G401.6 (cell line): ENCODE measurements around the gene BCORL1.

Experiments
- FAIRE-seq: peaks from 2 replicates; lab custom pipeline; 2012; peaks lifted over from hg19 to GRCh38; lab: Jason Lieb, UNC

The BCORL1 gene, protein sequence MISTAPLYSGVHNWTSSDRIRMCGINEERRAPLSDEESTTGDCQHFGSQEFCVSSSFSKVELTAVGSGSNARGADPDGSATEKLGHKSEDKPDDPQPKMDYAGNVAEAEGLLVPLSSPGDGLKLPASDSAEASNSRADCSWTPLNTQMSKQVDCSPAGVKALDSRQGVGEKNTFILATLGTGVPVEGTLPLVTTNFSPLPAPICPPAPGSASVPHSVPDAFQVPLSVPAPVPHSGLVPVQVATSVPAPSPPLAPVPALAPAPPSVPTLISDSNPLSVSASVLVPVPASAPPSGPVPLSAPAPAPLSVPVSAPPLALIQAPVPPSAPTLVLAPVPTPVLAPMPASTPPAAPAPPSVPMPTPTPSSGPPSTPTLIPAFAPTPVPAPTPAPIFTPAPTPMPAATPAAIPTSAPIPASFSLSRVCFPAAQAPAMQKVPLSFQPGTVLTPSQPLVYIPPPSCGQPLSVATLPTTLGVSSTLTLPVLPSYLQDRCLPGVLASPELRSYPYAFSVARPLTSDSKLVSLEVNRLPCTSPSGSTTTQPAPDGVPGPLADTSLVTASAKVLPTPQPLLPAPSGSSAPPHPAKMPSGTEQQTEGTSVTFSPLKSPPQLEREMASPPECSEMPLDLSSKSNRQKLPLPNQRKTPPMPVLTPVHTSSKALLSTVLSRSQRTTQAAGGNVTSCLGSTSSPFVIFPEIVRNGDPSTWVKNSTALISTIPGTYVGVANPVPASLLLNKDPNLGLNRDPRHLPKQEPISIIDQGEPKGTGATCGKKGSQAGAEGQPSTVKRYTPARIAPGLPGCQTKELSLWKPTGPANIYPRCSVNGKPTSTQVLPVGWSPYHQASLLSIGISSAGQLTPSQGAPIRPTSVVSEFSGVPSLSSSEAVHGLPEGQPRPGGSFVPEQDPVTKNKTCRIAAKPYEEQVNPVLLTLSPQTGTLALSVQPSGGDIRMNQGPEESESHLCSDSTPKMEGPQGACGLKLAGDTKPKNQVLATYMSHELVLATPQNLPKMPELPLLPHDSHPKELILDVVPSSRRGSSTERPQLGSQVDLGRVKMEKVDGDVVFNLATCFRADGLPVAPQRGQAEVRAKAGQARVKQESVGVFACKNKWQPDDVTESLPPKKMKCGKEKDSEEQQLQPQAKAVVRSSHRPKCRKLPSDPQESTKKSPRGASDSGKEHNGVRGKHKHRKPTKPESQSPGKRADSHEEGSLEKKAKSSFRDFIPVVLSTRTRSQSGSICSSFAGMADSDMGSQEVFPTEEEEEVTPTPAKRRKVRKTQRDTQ (N-terminal part only)

DNA sequence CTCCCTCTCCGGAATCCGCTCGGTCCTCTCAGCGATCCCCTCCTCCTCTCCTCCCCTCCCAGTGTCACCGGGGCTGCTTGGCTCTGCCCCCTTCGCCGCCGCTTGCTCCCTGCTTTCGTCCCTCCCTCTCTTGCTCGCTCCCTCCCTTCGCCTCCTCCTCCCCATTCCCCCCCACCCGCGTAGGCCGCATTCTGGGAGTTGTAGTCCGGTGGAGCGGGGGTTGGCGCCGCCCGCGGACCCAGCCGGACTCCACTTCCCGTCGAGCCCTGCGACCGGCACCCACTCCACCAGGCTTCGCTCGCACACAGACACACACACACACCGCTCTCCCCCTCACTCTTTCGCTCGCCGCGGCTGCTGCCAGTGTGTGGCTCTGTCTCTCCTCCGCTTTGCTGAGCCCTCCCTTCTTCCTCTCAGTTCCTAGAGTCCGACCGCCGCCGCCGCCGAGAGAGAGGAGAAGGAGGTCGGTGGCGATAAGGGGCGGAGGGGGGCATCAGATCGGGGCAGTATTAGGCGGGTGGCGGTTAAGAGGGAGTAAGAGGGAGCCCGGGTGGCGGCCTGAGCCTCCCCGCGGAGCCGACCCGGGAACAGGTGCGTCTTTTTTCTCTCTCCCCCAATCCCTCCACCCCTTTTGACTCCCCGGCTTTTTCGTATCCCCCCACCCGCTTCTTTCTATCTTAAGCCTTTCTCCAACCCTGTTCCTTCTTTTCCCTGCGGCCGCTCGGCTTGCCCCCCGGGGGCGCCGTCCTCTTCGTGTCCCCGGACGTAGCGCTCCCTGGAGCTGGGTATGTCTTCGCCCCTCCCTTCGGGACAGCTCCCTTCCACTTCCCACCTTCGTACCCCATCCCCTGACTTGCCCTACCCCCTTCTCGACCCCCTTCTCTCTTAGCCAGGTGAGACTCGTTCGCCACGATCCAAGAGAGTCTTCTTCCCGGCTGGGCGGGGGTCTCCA, at the start of gene BCORL1:
Gene BCORL1, plus strand, starts transcription at position 336 of the 952 bp plus-strand sequence. CDS start 22,597 bp downstream, outside the sequence.
- peak; percentile 96 for FAIRE-seq

DNA sequence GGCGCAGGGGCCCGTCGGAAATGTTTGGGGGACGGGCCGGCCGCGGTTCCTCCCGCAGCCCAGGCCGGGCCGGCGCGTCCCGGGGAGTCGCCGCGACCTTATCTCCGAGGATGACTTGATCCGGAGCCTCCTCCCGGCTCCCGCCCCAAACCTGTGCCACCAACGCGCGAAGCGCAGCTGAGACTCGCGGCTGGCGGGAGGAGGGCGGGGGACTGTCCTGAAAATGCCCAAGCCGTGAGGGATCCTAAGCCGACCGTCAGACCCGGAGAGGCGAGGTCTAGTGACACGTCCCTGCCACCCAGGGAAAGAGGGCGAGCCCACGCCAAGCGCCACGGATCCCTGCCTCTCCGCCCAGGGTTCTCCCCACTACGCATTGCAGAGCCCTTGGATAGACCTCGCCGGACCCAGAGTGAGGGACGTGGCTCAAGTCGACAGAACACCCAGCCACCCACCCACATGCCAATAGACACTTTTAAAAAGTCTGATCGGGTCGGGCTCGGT, 49.6 kb upstream of the BCORL1 start:
- FAIRE-seq, result no peak

DNA sequence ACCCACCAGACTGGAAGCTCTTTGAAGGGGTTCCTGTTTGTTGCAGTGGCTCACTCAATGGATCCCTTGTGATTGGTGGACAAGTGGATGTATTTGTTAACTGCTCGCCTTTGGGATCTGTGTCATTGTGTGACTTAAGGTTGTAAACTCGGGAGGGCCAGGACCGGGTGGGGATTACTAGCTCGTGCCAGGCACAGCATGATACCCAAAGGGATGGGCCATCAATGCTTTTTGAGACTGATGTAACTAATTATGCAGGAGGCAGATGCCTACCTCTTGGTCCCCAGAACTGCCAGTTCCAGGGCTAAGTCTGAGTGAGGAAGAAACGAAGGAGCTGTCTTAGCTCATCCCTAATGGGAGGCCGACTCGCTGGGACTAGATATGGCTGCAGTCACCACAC, 48.7 kb upstream of the BCORL1 start:
- FAIRE-seq, result no peak

GRCh38 chrX:129934461-129934860, 48.0 kb upstream of the BCORL1 start:
- FAIRE-seq, result no peak

DNA sequence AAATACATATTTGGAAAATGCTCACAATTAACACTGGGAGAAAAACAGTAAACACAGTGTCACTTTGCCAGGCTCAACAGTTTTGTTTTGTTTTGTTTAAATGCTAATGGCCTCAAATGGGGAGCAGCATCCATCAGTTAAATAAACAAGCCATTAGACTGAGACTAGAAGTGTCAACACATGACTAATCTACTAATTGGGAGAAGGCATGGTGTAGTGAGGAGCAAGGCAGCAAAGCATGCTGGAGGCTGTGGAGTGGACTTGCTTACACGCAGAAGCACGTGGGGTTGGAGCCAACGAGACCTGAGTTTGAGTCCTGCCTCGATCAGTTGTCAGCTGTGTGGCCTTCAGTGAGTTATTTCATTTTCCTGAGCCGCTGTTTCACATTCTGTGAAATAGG, 47.5 kb upstream of the BCORL1 start:
- no peak for FAIRE-seq

DNA sequence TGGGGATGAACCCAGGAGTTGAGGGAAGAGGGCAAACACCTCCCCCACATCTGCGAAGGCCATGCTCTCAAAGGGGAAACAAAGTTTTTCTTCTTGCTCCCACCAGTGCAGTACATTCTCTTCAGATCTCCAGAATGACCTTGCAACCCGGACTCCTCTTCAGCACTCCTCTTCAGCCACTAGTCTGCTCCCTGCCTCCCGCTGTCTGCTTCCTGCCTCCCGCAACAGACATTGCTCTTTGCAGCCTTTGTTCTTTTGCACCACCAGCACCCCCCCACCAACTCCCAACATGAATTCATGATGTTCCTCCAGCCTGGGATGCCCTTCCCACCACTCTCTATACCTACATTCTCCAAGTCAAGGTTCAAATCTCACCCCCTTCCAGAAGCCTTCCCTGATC, 44.4 kb upstream of the BCORL1 start:
- FAIRE-seq, result no peak

DNA sequence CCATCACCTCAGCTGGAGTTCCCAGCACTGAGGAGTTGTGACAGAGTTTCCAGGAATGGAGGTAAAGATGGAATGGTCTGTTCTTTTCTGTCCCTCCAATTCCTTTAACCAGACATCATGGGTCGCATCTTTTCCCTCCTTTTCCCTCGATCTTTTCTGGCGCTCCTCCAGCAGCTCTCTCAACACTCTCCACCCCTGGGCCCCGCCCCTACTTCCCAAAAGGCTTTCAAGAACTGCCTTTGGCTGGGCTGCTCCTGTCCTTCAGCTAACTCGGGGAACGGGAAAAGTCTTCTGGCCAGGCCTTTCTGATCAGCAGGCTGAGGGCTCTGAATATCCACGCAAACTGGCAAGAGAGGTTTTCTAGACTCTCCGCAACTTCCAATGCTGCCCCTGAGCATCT, 42.4 kb upstream of the BCORL1 start:
- no peak for FAIRE-seq

DNA sequence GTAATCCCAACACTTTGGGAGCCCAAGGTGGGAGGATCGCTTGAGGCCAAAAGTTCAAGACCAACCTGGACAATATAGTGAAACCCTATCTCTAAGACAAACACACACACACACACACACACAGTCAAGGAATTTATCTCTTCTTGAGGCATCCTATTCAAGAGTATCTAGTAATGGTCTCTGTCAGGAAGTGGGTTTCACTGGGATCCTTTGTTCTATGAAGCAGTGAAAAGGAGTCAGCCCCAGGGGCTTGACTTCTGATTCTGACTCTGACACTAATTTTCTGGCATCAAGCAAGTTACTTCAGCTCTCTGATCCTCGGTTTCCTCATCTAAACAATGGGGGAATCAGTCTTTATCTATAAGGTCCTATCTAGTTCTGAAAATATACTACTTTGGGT, 41.7 kb upstream of the BCORL1 start:
- FAIRE-seq, result no peak

DNA sequence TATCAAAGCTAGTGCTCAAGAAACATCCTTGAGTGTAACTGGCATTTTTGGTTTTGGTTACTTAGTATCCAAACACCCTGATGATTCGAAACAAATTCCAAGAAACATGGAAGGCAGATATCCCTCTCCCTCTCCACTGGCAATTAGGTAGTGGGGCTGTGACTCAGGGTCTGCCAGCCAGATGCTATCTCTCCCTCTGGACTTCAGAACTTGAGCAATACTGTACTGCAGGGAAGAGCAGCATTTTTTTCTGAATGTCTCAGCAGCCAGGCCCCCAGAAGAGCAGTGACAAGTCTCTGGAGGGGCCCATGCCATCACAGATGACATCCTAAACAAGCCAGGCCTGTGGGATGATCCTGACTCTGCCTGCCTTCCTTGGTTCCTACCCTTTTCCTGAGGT, 37.3 kb upstream of the BCORL1 start:
- no peak for FAIRE-seq

DNA sequence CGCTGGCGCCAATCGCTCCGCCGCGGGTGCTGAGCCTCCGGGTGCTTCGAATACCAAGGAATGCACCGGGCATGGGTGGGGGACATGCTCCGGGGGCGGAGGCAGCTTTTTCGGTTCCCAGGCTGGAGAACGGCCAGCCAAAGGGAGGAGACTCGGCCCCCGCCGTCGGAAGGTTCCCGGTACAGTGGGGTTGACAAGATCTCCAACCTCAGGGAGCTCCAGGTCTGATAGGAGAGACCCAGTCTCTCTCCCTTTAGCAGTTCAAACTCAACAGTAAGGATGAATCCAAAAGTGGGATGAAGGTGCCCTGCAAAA, 29.1 kb upstream of the BCORL1 start:
- FAIRE-seq, result no peak

DNA sequence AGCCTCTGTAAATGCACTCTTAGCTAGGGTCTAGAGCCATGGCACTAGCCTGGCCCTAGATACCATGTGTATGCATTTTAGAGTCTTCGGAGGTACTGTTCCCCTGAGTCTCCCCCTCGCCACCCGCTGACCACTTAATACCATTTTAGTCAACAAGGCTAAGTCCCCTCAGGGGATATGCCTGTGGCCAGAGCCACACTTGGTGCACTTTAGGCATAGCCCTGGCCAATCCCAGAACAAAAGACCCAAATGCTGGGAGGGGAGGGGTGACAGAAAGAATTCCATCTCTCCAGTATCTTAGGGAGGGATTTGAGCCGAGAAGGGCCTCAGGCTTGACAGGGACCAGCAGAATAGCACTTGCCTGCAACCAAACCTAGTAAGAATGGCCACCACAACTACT, 28.6 kb upstream of the BCORL1 start:
- no peak for FAIRE-seq

- no peak for FAIRE-seq
Observed at GRCh38 chrX:129954804-129955203, 27.6 kb upstream of the BCORL1 start.

DNA sequence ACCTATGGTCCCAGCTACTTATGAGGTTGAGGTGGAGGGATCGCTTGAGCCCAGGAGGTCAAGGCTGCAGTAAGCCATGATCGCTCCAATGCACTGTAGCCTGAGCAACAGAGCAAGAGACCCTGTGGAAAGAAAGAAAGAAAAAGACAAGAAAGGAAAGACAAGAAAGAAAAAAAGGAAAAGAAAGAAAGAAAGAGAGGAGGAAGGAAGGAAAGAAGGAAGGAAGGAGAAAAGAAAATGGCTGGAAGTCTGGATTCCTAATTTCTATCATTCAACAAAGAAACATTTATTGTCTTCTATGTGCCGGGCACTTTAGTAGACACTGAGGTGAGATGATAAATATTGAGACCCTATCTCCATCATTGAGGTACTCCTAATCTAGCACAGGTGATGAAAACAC, 26.8 kb upstream of the BCORL1 start:
- no peak for FAIRE-seq

- no peak for FAIRE-seq
Observed at GRCh38 chrX:129956145-129956544, 26.3 kb upstream of the BCORL1 start.

DNA sequence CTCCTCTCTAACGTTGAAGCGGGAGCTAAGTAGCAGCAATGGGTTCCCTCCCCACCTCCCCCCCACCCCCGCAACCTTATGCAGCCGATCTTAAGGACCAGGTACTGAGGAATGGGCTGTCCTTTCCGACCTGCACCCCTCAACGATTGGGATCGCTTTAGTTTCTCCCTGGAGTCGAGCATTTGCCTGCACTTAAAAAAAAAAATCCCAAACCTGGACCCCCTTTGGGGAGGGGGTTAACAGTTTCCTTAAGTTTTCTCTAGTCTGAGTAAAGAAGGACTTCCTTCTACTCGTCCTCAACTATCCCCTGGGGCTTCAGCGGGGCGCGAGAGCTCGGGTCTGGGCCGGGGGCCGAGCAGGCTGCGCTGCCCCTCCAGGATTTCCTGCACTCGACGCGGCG, 25.7 kb upstream of the BCORL1 start:
- no peak for FAIRE-seq

DNA sequence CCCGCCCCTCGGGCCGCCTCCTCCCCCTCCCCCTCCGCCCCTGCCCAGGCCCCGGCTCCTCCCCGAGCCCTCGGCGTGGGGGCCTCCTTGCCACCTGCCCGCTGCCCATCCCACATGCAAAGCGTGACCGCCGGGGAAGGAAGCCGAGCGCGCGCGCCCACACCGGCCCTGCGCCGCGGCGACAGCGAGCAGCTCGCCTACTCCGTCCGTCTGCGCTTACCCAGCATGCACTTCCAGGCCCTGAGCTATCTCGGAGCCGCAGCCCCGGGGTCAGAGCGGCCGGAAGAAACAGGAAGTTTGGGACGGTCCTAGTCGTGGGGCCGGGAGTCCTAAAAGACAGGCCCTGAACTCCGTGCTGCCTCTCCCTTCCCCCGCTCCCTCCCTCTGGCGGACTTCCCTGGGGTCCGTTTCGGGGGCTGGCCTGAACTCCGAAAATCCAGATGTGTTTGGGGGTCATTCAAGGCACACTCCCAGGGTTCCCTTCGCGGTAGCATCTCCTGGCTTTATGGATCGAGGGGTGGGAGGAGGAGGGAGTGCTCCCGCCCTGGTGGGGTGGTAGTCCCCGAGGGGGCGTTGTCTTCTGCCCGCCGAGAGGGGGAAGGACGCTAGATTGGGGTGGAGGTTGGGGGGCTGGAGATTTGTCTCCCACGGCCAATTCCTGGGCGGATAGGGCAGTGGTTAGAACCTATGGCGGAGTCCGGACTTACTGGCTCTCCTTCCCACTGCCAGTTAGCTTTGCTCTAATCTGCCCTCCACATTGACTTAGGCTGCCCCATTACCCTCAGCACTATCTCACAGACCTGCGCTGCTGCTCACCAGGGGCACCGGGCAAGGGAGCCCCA, 25.0 kb upstream of the BCORL1 start:
- FAIRE-seq, result no peak

DNA sequence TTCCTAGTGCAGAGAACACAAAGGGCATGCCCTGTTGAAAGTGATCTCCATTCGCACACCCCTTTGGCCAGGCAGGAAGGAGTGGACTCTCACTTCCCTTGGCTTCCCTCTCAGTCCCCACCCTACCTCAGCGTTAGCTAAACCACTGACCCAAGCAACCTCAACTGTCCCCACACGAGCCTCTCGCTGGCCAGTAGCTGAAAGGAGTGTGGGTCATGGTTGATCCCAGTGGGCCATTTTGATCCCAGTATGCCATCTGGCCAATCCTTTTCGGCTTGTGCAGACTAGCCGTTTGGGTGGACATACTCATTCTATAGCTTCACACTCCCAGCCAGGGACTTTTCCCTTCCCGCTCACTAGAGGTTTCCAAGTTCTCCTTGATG, 24.4 kb upstream of the BCORL1 start:
- no peak for FAIRE-seq

DNA sequence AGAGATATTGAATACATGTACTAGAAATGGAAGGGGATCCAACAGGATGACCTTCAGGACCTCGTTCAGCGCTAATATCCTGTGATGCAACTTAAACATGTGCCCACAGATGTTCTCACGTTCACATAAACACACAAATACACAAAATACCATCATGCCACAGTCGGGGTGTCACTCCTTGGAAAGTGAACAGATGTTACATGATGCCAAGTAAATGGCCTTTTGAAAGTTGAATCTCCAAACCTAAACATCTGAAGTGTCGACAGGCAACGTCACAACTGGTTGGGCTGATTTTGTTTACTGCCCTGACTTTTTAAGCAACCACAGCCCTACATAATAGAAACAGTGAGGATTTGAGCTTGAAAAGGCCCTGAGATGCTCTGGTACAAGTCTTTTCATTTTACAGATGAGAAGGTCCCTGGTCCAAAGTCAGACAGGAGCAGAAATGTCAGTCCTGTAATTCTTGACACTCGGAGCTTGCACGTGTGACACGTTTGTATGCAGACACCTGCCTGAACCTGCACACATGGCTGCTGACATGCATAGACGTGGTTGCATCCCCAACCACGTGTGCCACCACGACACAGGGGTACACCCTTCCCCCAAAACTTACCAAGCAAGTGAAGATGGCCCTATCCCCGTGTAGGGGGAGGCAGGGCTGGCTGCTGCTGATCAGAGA, 23.5 kb upstream of the BCORL1 start:
- peak; percentile 57 for FAIRE-seq

DNA sequence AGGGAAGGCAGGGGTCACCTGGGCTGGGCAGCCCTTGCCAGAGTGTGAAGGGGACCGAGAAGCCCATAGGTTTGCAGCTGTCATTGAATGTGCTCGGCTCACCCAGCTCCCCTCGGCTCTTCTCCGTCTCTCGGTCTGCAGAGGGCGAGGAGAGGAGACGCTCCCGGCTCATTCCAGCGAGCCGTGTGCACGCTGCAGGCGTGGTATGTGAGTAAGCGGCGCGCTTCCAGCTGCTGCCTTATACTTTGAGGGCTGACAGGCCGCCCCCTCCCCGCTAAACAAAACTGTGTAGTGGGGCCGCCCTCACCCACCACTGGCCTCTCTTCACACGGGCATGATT, 23.0 kb upstream of the BCORL1 start:
- peak; percentile 46 for FAIRE-seq
